Measurements from ENCODE around the gene PRR14L. TPM values are rescaled to one million over a fixed set of nuclear protein-coding genes. Genes with fewer than 3 reads are reported as not detected.

PRR14L gene
- total RNA-seq, 1 experiment from 2014 or later = 138 TPM

- no CpG with 5 or more reads among the region's 9 CpGs for WGBS (ENCODE audit: extremely low coverage, insufficient read length, low lambda C conversion rate)
- TF ChIP-seq CTCF (conservative IDR thresholded peaks at IDR 0.05) = no peak
Measured at GRCh38 chr22:31652911-31653684, 96.8 kb downstream of the PRR14L start.

More at GRCh38 chr22:31652911-31653684, 96.8 kb downstream of the PRR14L start:
- no peak overlapping the region for H4K8ac ChIP-seq (replicated peaks; ENCODE audit: insufficient read length, low read depth, low read length)
- no peaks in the 10 kb centered on the region for H3K23me2 ChIP-seq (ENCODE audit: insufficient read length, low read depth, low read length, poor library complexity, severe bottlenecking)
- H3K4me1 ChIP-seq (ENCODE audit: insufficient read depth, low read length) = peaks cover under 1% of the 10 kb centered on the region; the same call in 1 of the 2 replicates
- H3K79me2 ChIP-seq (ENCODE audit: insufficient read depth, low read length) = peaks cover 5% of the 10 kb centered on the region; the same call in 1 of the 2 replicates
- no peak overlapping the region for H3K9ac ChIP-seq (ENCODE audit: extremely low read depth, insufficient read length, low read length)
- no peaks in the 10 kb centered on the region for H3K27me3 ChIP-seq (ENCODE audit: insufficient read depth, low read length)
- H4K91ac ChIP-seq (ENCODE audit: insufficient read length, low read depth, low read length) = no peak overlapping the region
- H3K79me1 ChIP-seq (ENCODE audit: insufficient read depth, low read depth, low read length, poor library complexity, severe bottlenecking) = peaks cover 2% of the 10 kb centered on the region
- no peak overlapping the region for H3K4me3 Mint-ChIP-seq
- no peak overlapping the region for H3K56ac ChIP-seq (ENCODE audit: insufficient read length, low read depth, low read length)
- no peak overlapping the region for H3K14ac ChIP-seq (ENCODE audit: insufficient read depth, low read length)
- H2AK5ac ChIP-seq (ENCODE audit: insufficient read length, low read length) = no peak overlapping the region
- no peaks in the 10 kb centered on the region for H3K9me3 ChIP-seq (ENCODE audit: control insufficient read depth, low read depth, low read length)
- H3K4ac ChIP-seq (ENCODE audit: low read depth, low read length) = no peak overlapping the region
- H3K27ac Mint-ChIP-seq = no peak overlapping the region
- H2BK120ac ChIP-seq (ENCODE audit: low read depth, low read length, poor library complexity, severe bottlenecking) = no peak overlapping the region
- no peak overlapping the region for H2BK20ac ChIP-seq (ENCODE audit: low read depth, low read length, poor library complexity, severe bottlenecking)
- H3K4me1 Mint-ChIP-seq = peaks cover 7 to 12% of the 10 kb centered on the region in 2 experiments
- no peak overlapping the region for H3K23ac ChIP-seq (ENCODE audit: insufficient read length, low read depth, low read length)
- H3K18ac ChIP-seq (ENCODE audit: insufficient read length, low read depth, low read length) = no peak overlapping the region
- H4K20me1 ChIP-seq (ENCODE audit: control insufficient read depth, insufficient read depth, insufficient read length) = no peaks in the 10 kb centered on the region
- no peak overlapping the region for H3K4me2 ChIP-seq (ENCODE audit: insufficient read depth, insufficient read length, low read length)
- peaks cover 4 to 18% (median 15%) of the 10 kb centered on the region in 3 experiments; a peak in 5 of 7 replicates for H3K36me3 Mint-ChIP-seq (ENCODE audit: insufficient read depth in 1 of 3, low read depth in 3 of 3)
- H3K27me3 Mint-ChIP-seq (ENCODE audit: low read depth) = no peaks in the 10 kb centered on the region
- no peak for DNase-seq
- no peak overlapping the region for H2AFZ ChIP-seq (ENCODE audit: low read length)
- H3T11ph ChIP-seq (ENCODE audit: low read length) = no peak overlapping the region
- no peaks in the 10 kb centered on the region for H3K9me3 Mint-ChIP-seq
- H4K5ac ChIP-seq (ENCODE audit: insufficient read length, low read depth, low read length) = no peak overlapping the region
- H2BK5ac ChIP-seq (ENCODE audit: insufficient read length, low read length) = no peak overlapping the region
- no peak overlapping the region for H3K27ac ChIP-seq (ENCODE audit: insufficient read length, low read depth, low read length)
- H2BK12ac ChIP-seq (ENCODE audit: insufficient read length, low read depth, low read length) = no peak overlapping the region
- no peak overlapping the region for H2BK15ac ChIP-seq (ENCODE audit: low read depth, low read length)
